ENCODE data around the gene PLAGL1.

GRCh38 chr6:143970456-143971218, 37.4 kb downstream of the PLAGL1 start:
- TF ChIP-seq POLR2A (IDR thresholded peaks at IDR 0.05), result no peak
- no peak for TF ChIP-seq CTCF (IDR thresholded peaks at IDR 0.05)

Measured in lower leg skin (tissue), 3 donors.